Measurements from ENCODE around the gene ALDH16A1. TPM values are rescaled to one million over a fixed set of nuclear protein-coding genes. Genes with fewer than 3 reads are reported as not detected.

Gene ALDH16A1
- total and polyA plus RNA-seq, 2 of the 8 experiments (the other 6 are each of a cell fraction or from before 2014, with no cell fraction given), result 30.5 to 34.3 TPM

DNA sequence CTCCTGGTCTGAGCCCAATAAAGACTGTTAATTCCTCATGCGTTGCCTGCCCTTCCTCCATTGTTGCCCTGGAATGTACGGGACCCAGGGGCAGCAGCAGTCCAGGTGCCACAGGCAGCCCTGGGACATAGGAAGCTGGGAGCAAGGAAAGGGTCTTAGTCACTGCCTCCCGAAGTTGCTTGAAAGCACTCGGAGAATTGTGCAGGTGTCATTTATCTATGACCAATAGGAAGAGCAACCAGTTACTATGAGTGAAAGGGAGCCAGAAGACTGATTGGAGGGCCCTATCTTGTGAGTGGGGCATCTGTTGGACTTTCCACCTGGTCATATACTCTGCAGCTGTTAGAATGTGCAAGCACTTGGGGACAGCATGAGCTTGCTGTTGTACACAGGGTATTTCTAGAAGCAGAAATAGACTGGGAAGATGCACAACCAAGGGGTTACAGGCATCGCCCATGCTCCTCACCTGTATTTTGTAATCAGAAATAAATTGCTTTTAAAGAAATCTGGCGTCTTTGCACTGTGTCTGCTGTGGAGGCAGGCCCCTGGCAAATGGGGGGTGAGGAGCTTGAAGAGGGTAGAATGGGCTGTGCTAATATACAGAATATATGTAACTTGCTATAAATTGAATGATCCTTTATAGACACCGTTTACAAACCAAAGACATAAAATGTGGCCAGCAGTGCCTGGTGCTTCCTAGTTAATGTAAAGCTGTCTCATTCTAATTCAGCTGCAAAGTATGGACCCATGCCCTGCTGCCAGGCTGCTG, 39.0 kb downstream of the ALDH16A1 start (continued):
- TF ChIP-seq NRF1 (IDR thresholded peaks at IDR 0.05; ENCODE audit: low read depth, low read length), result no peak
- TF ChIP-seq POLR2A (IDR thresholded peaks at IDR 0.05; ENCODE audit: control extremely low read depth in 1 of 2, low read depth in 2 of 2, low read length in 2 of 2), result peak in 1 of 2 experiments; percentile 14; a peak in 2 of 3 replicates
- peak; percentile 69; the same call in 1 of the 2 replicates for TF ChIP-seq POLR2AphosphoS5 (IDR thresholded peaks at IDR 0.05; ENCODE audit: low read depth, low read length)
- TF ChIP-seq RAD21 (IDR thresholded peaks at IDR 0.05 in 1 of 2, conservative IDR thresholded peaks at IDR 0.05 in 1 of 2; ENCODE audit: low read depth in 2 of 2, low read length in 2 of 2), result no peak

Measured in H1 (cell line).